Progenitor cell of endocrine pancreas (in vitro differentiated cells): ENCODE data around the gene ARFIP1. TPM values are rescaled to one million over a fixed set of nuclear protein-coding genes. Genes with fewer than 3 reads are reported as not detected.

ENCODE experiments used
- DNase-seq: peaks from one replicate; pipeline ENCODE4 v3.0.0; 2021; ENCODE audit warnings: low spot score; ENCODE audit not compliant: unreplicated experiment
- H3K27ac Mint-ChIP-seq: 2 replicates; pipeline ENCODE4 v1.8.0; 2021; ENCODE audit warnings: mild to moderate bottlenecking, moderate library complexity, mixed read lengths
- H3K27me3 Mint-ChIP-seq: 2 replicates; pipeline ENCODE4 v1.8.0; 2021; ENCODE audit warnings: mixed read lengths
- H3K36me3 Mint-ChIP-seq: 2 replicates; pipeline ENCODE4 v1.8.0; 2022; ENCODE audit warnings: mixed read lengths; ENCODE audit not compliant: insufficient read depth
- H3K4me1 Mint-ChIP-seq: 2 replicates; pipeline ENCODE4 v1.8.0; 2021; ENCODE audit warnings: low read depth, mixed read lengths
- H3K4me3 Mint-ChIP-seq: 2 replicates; pipeline ENCODE4 v1.8.0; 2021; ENCODE audit warnings: low read depth, mild to moderate bottlenecking, moderate library complexity, mixed read lengths
- H3K9me3 Mint-ChIP-seq: 2 replicates; pipeline ENCODE4 v1.8.0; 2021; ENCODE audit warnings: low read depth, mixed read lengths
- CTCF ChIP-seq: fragments of 200-600 bp; sonication (generic); IDR thresholded peaks from one replicate; pipeline ENCODE4 v1.5.0; 2021; ENCODE audit warnings: antibody characterized with exemption, mild to moderate bottlenecking; ENCODE audit not compliant: unreplicated experiment
- total RNA-seq: library from RNA; stranded (reverse); gene quantifications from 2 replicates; pipeline ENCODE4 v1.2.1, GENCODE V29; 2021

The ARFIP1 gene
- total RNA-seq, 1 donor from 2014 or later: 31.7 TPM

GRCh38 chr4:152880263-152880662 is 100.5 kb downstream of the ARFIP1 start:
- peaks cover 13% of the 10 kb centered on the region for H3K9me3 Mint-ChIP-seq
- no peak for DNase-seq
- no peaks in the 10 kb centered on the region for H3K4me1 Mint-ChIP-seq
- no peak overlapping the region for H3K4me3 Mint-ChIP-seq
- H3K27me3 Mint-ChIP-seq: no peaks in the 10 kb centered on the region
- H3K36me3 Mint-ChIP-seq: peaks cover 34% of the 10 kb centered on the region
- no peak for TF ChIP-seq CTCF
- H3K27ac Mint-ChIP-seq: no peak overlapping the region

- no peak overlapping the region for H3K27ac Mint-ChIP-seq
Observed at GRCh38 chr4:152881974-152882373, 102.2 kb downstream of the ARFIP1 start.

GRCh38 chr4:152885185-152885584 is 105.4 kb downstream of the ARFIP1 start:
- H3K4me3 Mint-ChIP-seq: no peak overlapping the region
- no peaks in the 10 kb centered on the region for H3K4me1 Mint-ChIP-seq
- no peaks in the 10 kb centered on the region for H3K27me3 Mint-ChIP-seq
- no peaks in the 10 kb centered on the region for H3K9me3 Mint-ChIP-seq
- DNase-seq: no peak
- H3K27ac Mint-ChIP-seq: peak overlapping the region; percentile 47
- peaks cover 10% of the 10 kb centered on the region for H3K36me3 Mint-ChIP-seq
- TF ChIP-seq CTCF: no peak

More at GRCh38 chr4:152881974-152882373, 102.2 kb downstream of the ARFIP1 start:
- Mint-ChIP-seq H3K36me3 (peaks cover 21% of the 10 kb centered on the region), H3K4me3 (no peak overlapping the region), H3K9me3 (peaks cover 6% of the 10 kb centered on the region), H3K4me1 (no peaks in the 10 kb centered on the region), H3K27me3 (no peaks in the 10 kb centered on the region)
- no peak for TF ChIP-seq CTCF
- DNase-seq: no peak

GRCh38 chr4:152886201-152886600 is 106.4 kb downstream of the ARFIP1 start:
- Mint-ChIP-seq H3K36me3 (peaks cover 16% of the 10 kb centered on the region), H3K9me3 (no peaks in the 10 kb centered on the region), H3K27me3 (no peaks in the 10 kb centered on the region), H3K4me3 (no peak overlapping the region), H3K27ac (no peak overlapping the region), H3K4me1 (no peaks in the 10 kb centered on the region)
- DNase-seq: no peak
- TF ChIP-seq CTCF: no peak

- Mint-ChIP-seq H3K27ac (no peak overlapping the region), H3K4me1 (peaks cover 5% of the 10 kb centered on the region), H3K27me3 (no peaks in the 10 kb centered on the region), H3K4me3 (no peak overlapping the region), H3K9me3 (no peaks in the 10 kb centered on the region), H3K36me3 (peaks cover 22% of the 10 kb centered on the region)
- DNase-seq: no peak
- no peak for TF ChIP-seq CTCF
Observed at GRCh38 chr4:152887981-152888380, 108.2 kb downstream of the ARFIP1 start.
